ENCODE measurements around the gene CPNE5. TPM values are rescaled to one million over a fixed set of nuclear protein-coding genes. Genes with fewer than 3 reads are reported as not detected.

The CPNE5 gene
- total and polyA plus RNA-seq, 2 donors (not counting 1 experiment from before 2014, with no cell fraction given), result 0.02 TPM; not detected in 1

DNA sequence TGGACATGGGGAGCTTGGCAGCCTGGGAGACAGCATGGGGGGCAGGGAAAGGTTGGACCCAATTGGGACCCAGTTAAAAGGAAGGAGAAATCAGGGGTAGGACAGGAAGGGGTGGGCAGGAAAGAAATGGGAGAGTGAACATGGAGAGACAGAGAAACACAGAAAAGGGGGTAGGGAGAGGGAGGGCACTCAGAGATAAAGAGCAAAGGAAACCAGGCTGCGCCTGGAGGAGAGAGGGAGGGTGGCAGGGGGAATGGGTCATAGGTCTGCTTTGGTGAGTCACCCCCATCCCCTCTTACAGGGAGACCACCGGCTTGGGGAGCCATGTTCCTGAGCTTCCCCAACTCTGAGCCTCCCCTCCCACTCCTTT is 95.0 kb downstream of the CPNE5 start:
- no peak for DNase-seq (ENCODE audit: low read depth in 2 of 2)
- Histone ChIP-seq H3K9me3 (ENCODE audit: control insufficient read depth, insufficient read depth, low read depth, low read length) (no peaks in the 10 kb centered on the region), H3K79me2 (ENCODE audit: control insufficient read depth, insufficient read depth, low read length) (no peaks in the 10 kb centered on the region), H3K27ac (ENCODE audit: insufficient read depth, low read length) (no peak overlapping the region), H3K27me3 (ENCODE audit: control insufficient read depth, insufficient read depth, low read length) (peaks cover 11% of the 10 kb centered on the region), H2AFZ (ENCODE audit: low read length) (no peak overlapping the region), H3K36me3 (ENCODE audit: control insufficient read depth, insufficient read depth, low read length) (no peaks in the 10 kb centered on the region), H3K9ac (ENCODE audit: insufficient read depth, low read length) (no peak overlapping the region), H4K20me1 (ENCODE audit: control insufficient read depth, extremely low read depth, insufficient read depth, low read length) (no peaks in the 10 kb centered on the region), H3K4me3 (replicated peaks in 1 of 4; ENCODE audit: control extremely low read depth in 1 of 4, insufficient read depth in 1 of 4, low read depth in 3 of 4, low read length in 4 of 4) (no peak overlapping the region), H3K4me1 (ENCODE audit: control insufficient read depth, extremely low read depth, insufficient read depth, low read length) (no peaks in the 10 kb centered on the region), H3K4me2 (ENCODE audit: extremely low read depth, insufficient read depth, low read length) (no peak overlapping the region)
- TF ChIP-seq EZH2 (IDR thresholded peaks at IDR 0.05; ENCODE audit: low read length, missing control alignments), result no peak
- TF ChIP-seq, protein P1, sequence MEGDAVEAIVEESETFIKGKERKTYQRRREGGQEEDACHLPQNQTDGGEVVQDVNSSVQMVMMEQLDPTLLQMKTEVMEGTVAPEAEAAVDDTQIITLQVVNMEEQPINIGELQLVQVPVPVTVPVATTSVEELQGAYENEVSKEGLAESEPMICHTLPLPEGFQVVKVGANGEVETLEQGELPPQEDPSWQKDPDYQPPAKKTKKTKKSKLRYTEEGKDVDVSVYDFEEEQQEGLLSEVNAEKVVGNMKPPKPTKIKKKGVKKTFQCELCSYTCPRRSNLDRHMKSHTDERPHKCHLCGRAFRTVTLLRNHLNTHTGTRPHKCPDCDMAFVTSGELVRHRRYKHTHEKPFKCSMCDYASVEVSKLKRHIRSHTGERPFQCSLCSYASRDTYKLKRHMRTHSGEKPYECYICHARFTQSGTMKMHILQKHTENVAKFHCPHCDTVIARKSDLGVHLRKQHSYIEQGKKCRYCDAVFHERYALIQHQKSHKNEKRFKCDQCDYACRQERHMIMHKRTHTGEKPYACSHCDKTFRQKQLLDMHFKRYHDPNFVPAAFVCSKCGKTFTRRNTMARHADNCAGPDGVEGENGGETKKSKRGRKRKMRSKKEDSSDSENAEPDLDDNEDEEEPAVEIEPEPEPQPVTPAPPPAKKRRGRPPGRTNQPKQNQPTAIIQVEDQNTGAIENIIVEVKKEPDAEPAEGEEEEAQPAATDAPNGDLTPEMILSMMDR (conservative IDR thresholded peaks at IDR 0.05 in 1 of 2, IDR thresholded peaks at IDR 0.05 in 1 of 2; ENCODE audit: low read depth in 1 of 2, low read length in 2 of 2), result no peak

DNA sequence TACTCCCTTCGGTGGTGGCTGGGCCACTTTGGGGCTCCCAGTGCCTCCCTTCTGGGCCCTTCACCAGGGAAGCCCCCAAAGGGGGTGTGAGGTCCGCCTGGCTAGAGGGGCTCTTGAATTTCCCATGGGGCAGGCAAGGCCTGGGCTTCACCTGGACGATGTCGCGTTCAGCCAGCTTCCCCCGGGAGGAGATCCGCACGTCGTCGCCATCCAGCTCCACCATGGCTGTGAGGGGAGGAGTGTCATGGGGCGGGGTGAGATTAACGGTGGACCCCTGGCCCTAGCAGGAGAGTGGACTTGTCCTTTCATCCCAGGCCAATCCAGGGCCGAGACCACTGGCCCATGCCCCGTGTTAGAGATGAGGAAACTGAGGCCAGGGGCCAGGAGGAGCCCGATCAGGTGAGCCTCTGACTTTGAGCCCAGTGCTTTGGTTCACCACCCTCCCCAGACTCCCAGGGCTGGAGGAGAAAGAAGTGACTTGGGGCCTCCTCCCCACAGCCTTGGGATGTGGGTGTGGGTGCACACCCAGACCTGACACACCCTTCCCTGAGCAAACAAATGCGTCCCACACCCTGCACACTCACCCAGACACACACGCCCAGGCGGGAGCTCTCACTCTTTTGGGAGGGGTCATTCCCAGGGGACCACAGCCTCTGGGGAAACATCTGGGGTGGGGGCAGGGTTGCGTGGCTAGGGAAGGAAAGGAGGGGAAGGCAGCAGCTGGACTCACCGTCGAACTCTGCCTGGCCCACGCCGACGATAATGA is 95.5 kb downstream of the CPNE5 start:
- H2AFZ ChIP-seq (ENCODE audit: low read length), result no peak overlapping the region
- H4K20me1 ChIP-seq (ENCODE audit: control insufficient read depth, extremely low read depth, insufficient read depth, low read length), result no peaks in the 10 kb centered on the region
- no peaks in the 10 kb centered on the region for H3K36me3 ChIP-seq (ENCODE audit: control insufficient read depth, insufficient read depth, low read length)
- TF ChIP-seq, protein P1 (conservative IDR thresholded peaks at IDR 0.05 in 1 of 2, IDR thresholded peaks at IDR 0.05 in 1 of 2; ENCODE audit: low read depth in 1 of 2, low read length in 2 of 2), result no peak
- no peak for TF ChIP-seq EZH2 (IDR thresholded peaks at IDR 0.05; ENCODE audit: low read length, missing control alignments)
- H3K4me3 ChIP-seq (replicated peaks in 1 of 4; ENCODE audit: control extremely low read depth in 1 of 4, insufficient read depth in 1 of 4, low read depth in 3 of 4, low read length in 4 of 4), result no peak overlapping the region
- H3K79me2 ChIP-seq (ENCODE audit: control insufficient read depth, insufficient read depth, low read length), result no peaks in the 10 kb centered on the region
- H3K4me2 ChIP-seq (ENCODE audit: extremely low read depth, insufficient read depth, low read length), result no peak overlapping the region
- DNase-seq (ENCODE audit: low read depth in 2 of 2), result no peak
- H3K9ac ChIP-seq (ENCODE audit: insufficient read depth, low read length), result no peak overlapping the region
- H3K9me3 ChIP-seq (ENCODE audit: control insufficient read depth, insufficient read depth, low read depth, low read length), result no peaks in the 10 kb centered on the region
- no peaks in the 10 kb centered on the region for H3K4me1 ChIP-seq (ENCODE audit: control insufficient read depth, extremely low read depth, insufficient read depth, low read length)
- no peak overlapping the region for H3K27ac ChIP-seq (ENCODE audit: insufficient read depth, low read length)
- peaks cover 11% of the 10 kb centered on the region for H3K27me3 ChIP-seq (ENCODE audit: control insufficient read depth, insufficient read depth, low read length)

DNA sequence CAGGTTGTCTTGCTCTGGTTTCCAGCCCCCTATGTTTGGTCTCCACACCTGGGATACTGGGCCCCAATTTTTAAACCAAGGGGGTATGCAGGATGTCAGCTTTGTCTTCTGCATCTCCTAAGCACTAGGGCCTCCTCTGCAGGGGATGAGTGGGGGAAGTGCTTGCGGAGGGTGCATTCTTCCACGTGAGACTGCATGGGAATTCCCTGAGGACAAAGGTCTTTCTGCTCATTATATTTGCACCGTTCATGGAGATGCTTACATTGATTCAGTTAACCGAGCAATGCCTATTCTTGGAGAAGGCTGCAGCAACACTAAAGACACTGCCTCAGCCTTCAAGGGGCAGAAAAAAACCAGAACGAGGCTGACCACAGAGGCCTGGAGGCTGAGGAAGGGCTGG is 96.2 kb downstream of the CPNE5 start:
- DNase-seq (ENCODE audit: low read depth in 2 of 2), result no peak
- no peaks in the 10 kb centered on the region for H3K79me2 ChIP-seq (ENCODE audit: control insufficient read depth, insufficient read depth, low read length)
- TF ChIP-seq, protein P1 (conservative IDR thresholded peaks at IDR 0.05 in 1 of 2, IDR thresholded peaks at IDR 0.05 in 1 of 2; ENCODE audit: low read depth in 1 of 2, low read length in 2 of 2), result no peak
- TF ChIP-seq EZH2 (IDR thresholded peaks at IDR 0.05; ENCODE audit: low read length, missing control alignments), result no peak
- H3K4me1 ChIP-seq (ENCODE audit: control insufficient read depth, extremely low read depth, insufficient read depth, low read length), result no peaks in the 10 kb centered on the region
- no peak overlapping the region for H2AFZ ChIP-seq (ENCODE audit: low read length)
- no peak overlapping the region for H3K4me2 ChIP-seq (ENCODE audit: extremely low read depth, insufficient read depth, low read length)
- no peaks in the 10 kb centered on the region for H3K36me3 ChIP-seq (ENCODE audit: control insufficient read depth, insufficient read depth, low read length)
- H3K4me3 ChIP-seq (replicated peaks in 1 of 4; ENCODE audit: control extremely low read depth in 1 of 4, insufficient read depth in 1 of 4, low read depth in 3 of 4, low read length in 4 of 4), result no peak overlapping the region
- no peaks in the 10 kb centered on the region for H4K20me1 ChIP-seq (ENCODE audit: control insufficient read depth, extremely low read depth, insufficient read depth, low read length)
- no peak overlapping the region for H3K9ac ChIP-seq (ENCODE audit: insufficient read depth, low read length)
- H3K27me3 ChIP-seq (ENCODE audit: control insufficient read depth, insufficient read depth, low read length), result peaks cover 9% of the 10 kb centered on the region
- H3K9me3 ChIP-seq (ENCODE audit: control insufficient read depth, insufficient read depth, low read depth, low read length), result no peaks in the 10 kb centered on the region
- H3K27ac ChIP-seq (ENCODE audit: insufficient read depth, low read length), result no peak overlapping the region
